Measurements from ENCODE around the gene ATXN3.

Gene ATXN3

DNA sequence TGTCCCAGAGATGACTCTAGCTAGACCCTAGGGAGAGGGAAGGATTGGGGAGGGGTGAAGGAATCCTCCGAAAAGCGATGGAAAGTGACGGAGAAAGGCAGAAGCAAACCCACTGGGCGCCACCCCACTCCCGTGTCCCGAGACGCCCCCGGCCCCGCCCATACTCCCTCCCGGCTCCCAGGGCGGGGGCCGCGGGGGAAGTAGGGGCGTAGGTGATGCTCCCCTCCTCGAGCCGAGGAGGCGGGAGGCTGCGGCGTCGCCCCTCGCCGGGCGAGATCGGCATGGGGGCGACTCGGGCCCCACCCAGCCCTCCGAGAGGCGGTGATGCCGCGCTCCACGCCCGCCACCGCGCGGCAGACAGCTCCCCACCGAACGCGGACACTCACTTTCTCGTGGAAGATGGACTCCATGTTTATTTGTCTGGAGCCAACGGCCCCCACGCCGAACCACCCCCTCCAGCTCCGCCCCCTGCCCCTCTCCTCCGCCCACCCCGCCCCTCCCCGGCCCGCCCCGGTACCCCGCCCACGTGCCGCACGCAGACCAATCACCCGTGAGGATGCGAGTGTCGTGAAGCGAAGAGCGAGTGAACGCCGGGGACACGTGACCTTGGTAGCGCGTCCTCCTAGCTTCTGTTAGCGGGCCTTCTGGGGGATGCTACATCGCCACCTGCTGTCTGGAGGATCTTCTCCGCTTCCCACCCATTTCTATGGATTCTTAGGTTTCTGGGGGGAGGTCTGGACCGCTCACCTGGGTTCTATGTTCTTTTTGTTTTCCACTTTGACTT lies at the start of gene ATXN3:
Gene ATXN3 (minus strand): TSS at position 440 of the 784 bp plus-strand sequence. CDS start 30 bp downstream, at position 410.
- in situ Hi-C loops (cut with HindIII; ENCODE audit: low pct_unique_long_range_greater_than_20kb, low sequenced_read_pairs) = no loop called here
- DNase-seq (ENCODE audit: low read depth in 1 of 2, low spot score in 1 of 2) = peak; percentile 94 to 100
- no peak for TF ChIP-seq JUND (IDR thresholded peaks at IDR 0.05; ENCODE audit: low read depth)

DNA sequence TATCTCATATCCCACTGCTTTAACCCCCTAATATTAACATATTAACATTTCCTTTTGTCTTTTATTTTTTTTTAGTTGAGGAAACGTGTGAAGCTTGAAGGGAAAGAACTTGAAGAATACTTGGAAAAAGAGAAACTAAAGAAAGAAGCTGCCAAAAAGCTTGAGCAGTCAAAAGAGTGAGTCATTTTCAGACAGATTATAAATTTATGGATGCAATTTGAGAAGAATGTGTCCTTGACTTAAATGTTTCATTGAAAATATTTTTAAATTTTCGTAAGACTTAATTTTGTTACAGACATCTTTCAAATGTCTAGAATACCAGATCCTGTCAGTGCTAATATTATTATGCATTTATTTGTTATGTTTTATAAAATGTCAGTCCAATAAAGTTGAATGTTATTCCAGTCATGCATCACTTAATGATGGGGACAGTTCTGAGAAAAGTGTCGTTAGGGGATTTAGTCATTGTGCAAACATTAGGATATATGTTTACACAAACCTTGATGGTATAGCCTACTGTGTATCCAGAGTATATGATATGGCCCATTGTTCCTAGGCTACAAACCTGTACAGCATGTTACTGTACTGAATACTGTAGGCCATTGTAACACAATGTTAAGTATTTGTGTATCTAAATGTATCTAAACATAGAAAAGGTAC lies 48.0 kb upstream of the ATXN3 start:
- DNase-seq (ENCODE audit: low read depth in 1 of 2, low spot score in 1 of 2) = no peak
- in situ Hi-C loops (cut with HindIII; ENCODE audit: low pct_unique_long_range_greater_than_20kb, low sequenced_read_pairs) = no loop called here
- TF ChIP-seq JUND (IDR thresholded peaks at IDR 0.05; ENCODE audit: low read depth) = no peak

DNA sequence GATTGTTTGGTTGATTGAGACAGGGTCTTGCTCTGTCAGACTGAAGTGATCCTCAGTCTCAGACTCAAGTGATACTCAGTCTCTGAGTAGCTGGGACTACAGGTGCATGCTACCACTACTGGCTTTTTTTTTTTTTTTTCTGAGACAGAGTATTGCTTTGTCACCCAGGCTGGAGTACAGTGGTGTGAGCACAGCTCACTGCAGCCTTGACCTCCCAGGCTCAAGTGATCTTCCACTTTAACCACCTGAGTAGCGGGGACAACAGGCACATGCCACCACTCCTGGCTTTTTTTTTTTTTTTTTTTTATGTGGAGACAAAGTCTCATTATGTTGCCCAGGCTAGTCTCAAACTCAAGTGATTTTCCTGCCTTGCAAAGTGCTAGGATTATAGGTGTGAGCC lies 47.2 kb upstream of the ATXN3 start:
- DNase-seq (ENCODE audit: low read depth in 1 of 2, low spot score in 1 of 2) = no peak
- no peak for TF ChIP-seq JUND (IDR thresholded peaks at IDR 0.05; ENCODE audit: low read depth)
- in situ Hi-C loops (cut with HindIII; ENCODE audit: low pct_unique_long_range_greater_than_20kb, low sequenced_read_pairs) = no loop called here

DNA sequence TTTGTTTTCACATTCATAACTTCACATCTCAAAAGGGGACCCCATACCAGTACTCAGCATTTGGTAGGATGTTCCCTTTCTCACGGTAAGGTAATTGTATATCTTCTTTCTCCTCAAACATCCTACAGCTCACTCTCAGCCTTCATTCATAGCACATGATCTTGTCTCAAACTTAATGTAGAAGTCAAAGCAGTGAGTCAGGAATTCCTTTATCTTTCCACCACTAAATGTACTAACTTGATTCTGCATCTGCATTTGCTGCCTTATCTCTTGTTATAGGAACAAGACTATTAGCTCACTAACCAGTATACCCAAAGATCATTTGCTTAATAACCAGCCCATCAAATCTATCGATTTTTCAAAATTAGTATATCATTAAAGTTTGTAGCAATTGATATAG lies 38.3 kb upstream of the ATXN3 start:
- no peak for TF ChIP-seq JUND (IDR thresholded peaks at IDR 0.05; ENCODE audit: low read depth)
- DNase-seq (ENCODE audit: low read depth in 1 of 2, low spot score in 1 of 2) = no peak
- in situ Hi-C loops (cut with HindIII; ENCODE audit: low pct_unique_long_range_greater_than_20kb, low sequenced_read_pairs) = no loop called here

DNA sequence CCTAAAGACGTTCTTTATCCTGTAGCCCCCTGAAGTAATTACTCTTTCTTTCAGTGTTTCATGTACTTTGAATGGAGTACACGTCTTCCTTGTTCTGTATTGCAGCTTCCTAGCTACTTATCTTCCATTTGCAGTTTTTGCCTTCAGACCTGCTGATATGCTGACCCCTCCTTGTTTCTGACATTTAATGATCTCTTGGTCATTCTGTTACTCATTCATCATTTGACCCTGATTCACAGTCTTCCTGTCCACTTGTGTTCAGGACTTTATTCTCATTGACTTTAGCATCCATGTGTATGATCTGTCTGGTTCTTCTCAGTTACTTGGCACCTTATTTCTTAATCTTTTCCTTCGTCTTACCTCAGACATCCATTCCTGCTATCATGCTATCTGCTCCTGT lies 37.6 kb upstream of the ATXN3 start:
- in situ Hi-C loops (cut with HindIII; ENCODE audit: low pct_unique_long_range_greater_than_20kb, low sequenced_read_pairs) = no loop called here
- no peak for TF ChIP-seq JUND (IDR thresholded peaks at IDR 0.05; ENCODE audit: low read depth)
- DNase-seq (ENCODE audit: low read depth in 1 of 2, low spot score in 1 of 2) = no peak

DNA sequence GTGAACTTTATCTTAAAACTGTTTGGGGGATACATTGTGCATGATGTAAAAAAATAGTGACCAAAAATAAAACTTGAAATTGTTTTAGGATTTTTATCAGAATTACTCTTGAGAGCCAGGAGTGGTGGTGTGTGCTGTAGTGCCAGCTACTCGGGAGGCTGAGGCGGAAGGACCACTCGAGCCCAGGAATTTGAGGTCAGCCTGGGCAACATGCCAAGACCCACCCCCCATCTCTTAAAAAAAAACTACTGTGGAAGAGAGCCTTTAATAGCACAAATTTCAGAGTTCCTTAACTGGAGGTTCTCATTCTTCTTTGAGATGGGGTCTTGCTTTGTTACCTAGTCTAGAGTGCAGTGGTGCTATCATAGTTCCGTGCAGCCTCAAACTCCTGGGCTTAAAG lies 36.9 kb upstream of the ATXN3 start:
- in situ Hi-C loops (cut with HindIII; ENCODE audit: low pct_unique_long_range_greater_than_20kb, low sequenced_read_pairs) = no loop called here
- no peak for DNase-seq (ENCODE audit: low read depth in 1 of 2, low spot score in 1 of 2)
- TF ChIP-seq JUND (IDR thresholded peaks at IDR 0.05; ENCODE audit: low read depth) = no peak

DNA sequence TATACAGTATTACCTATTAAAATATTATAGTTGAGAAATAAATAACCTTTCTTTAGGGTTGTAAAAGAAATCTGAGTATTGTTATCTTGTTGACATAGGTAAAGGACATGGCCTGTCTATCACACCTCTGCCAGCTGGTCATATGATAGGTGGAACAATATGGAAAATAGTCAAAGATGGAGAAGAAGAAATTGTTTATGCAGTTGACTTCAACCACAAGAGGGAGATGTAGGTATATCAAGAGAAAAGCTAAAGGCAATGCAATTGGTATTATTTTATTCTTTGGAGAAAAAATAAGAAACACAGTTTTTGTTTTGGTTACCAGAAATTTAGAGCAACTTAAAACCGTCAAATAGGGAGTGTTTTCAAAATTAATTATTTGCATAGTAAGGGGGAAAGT lies 28.9 kb upstream of the ATXN3 start:
- no peak for TF ChIP-seq JUND (IDR thresholded peaks at IDR 0.05; ENCODE audit: low read depth)
- peak in 1 of 2 experiments; percentile 55 for DNase-seq (ENCODE audit: low read depth in 1 of 2, low spot score in 1 of 2)
- in situ Hi-C loops (cut with HindIII; ENCODE audit: low pct_unique_long_range_greater_than_20kb, low sequenced_read_pairs) = no loop called here

DNA sequence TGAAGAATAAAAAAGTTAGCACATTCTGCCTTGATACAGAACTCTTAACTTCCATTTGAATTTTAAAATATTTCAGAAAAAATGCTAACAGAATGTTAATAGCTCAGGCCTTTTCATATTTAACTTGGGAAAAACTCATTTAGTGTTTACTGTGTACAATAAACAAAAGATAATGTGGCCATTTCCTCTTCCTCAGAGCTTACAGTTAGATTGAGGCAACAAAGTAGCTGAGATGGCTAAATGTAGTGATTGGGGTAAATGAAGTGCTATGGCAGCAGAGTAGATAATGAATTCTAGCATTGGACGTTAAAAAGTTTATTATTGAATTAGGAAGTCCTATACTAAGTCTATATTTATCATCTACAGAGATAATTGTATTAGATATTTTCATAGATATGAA lies 28.1 kb upstream of the ATXN3 start:
- no peak for DNase-seq (ENCODE audit: low read depth in 1 of 2, low spot score in 1 of 2)
- TF ChIP-seq JUND (IDR thresholded peaks at IDR 0.05; ENCODE audit: low read depth) = no peak
- in situ Hi-C loops (cut with HindIII; ENCODE audit: low pct_unique_long_range_greater_than_20kb, low sequenced_read_pairs) = no loop called here

DNA sequence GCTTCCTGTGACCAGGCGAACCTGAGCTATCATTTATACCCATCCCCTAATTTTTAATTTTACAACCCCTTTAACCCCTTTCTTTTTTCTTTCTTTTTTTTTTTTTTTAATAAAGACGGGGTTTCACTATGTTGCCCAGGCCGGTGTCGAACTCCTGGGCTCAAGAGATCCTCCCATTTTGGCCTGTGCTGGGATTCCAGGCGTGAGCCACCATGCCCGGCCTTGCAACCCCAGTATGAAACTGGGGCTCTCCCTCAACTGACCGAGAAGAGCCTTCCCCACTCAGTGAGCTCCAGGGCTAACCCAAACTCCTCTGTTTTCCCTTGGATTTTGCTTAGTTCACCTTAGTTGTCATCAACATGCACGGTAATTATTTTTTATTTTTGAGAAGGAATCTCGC lies 16.4 kb upstream of the ATXN3 start:
- in situ Hi-C loops (cut with HindIII; ENCODE audit: low pct_unique_long_range_greater_than_20kb, low sequenced_read_pairs) = no loop called here
- TF ChIP-seq JUND (IDR thresholded peaks at IDR 0.05; ENCODE audit: low read depth) = no peak
- no peak for DNase-seq (ENCODE audit: low read depth in 1 of 2, low spot score in 1 of 2)

DNA sequence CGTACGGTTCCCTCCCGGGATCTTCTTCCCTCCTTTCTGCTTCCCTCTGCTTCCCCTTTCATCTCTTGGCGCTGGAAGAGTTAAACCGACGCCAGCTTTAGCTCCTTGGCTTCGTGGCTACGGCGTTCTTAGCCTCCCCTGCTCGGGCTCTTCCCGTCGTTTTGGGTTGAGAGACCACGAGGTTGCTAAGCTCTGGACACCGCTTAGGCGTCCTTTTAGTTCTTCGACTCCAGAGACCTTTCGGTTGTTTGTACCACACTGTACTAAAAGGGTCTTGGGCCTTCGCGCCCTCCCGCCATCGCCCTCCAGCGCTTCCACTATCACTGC lies 15.9 kb upstream of the ATXN3 start:
- no peak for TF ChIP-seq JUND (IDR thresholded peaks at IDR 0.05; ENCODE audit: low read depth)
- in situ Hi-C loops (cut with HindIII; ENCODE audit: low pct_unique_long_range_greater_than_20kb, low sequenced_read_pairs) = no loop called here
- DNase-seq (ENCODE audit: low read depth in 1 of 2, low spot score in 1 of 2) = peak; percentile 14 to 62

DNA sequence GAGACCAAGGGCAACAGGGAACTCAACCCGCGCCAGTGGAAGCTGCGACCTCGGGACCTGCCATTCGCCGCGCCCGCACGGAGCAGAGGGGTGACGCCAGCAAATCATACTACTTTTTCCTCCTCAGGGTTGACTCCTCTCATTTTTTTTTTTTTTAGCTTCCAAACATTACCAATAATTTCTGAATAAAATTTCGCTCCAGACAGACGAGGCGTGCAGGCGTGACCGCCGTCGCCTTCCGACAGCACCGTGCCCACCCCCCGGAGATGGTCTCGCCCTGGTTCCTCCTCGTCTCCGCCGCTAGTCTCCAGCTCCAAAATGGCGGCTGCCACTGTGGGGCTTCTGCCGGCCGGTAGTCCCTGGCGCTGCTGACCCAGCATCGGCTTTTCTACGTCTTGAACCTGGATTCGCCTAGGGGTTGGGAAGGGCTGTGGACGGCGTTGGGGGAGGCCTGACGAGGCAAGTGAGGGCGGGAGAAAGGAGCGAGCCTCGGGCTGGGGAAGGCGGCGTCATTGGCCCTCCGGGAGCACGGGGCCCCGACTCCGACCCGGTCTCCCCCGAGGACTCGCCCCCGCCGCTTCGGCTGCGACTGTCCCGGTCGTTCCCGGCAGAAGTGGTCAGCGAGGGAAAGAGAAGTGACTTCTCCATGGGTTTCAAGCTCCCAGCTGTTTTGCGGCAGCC lies 15.4 kb upstream of the ATXN3 start, which contains the start of the genes CPSF2 and NDUFB1:
Gene CPSF2 (plus strand): TSS at position 300 of the 681 bp plus-strand sequence. CDS start 9,016 bp downstream, outside the sequence.
Gene NDUFB1 (minus strand): TSS at position 37 of the 681 bp plus-strand sequence. CDS start 4,069 bp downstream, outside the sequence.
- peak; percentile 79 for TF ChIP-seq JUND (IDR thresholded peaks at IDR 0.05; ENCODE audit: low read depth)
- peak; percentile 91 to 96 for DNase-seq (ENCODE audit: low read depth in 1 of 2, low spot score in 1 of 2)
- in situ Hi-C loops (cut with HindIII; ENCODE audit: low pct_unique_long_range_greater_than_20kb, low sequenced_read_pairs) = no loop called here

DNA sequence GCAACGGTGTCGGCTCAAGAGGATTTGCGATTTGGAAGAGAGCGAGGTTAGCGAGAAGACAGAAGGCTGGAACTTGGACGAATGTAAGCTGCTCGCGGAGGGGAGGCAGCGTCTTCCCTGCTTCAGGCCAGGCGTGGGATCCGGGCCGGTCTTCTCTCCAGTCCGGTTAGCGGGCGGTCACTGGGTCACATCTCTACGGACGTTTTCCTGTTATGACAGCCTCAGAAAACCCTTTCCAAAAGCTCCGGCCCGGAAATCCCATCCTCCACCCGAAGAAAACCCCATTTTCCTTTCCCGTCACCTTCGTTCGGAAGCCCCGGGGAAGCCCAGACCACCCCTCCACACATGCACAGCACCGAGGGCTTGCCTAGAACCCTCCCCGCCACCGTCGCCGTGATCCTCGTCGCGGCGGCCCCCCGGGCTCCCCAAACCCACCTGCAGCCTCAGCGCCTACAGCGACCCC lies 14.9 kb upstream of the ATXN3 start:
- in situ Hi-C loops (cut with HindIII; ENCODE audit: low pct_unique_long_range_greater_than_20kb, low sequenced_read_pairs) = no loop called here
- peak in 1 of 2 experiments; percentile 47 for DNase-seq (ENCODE audit: low read depth in 1 of 2, low spot score in 1 of 2)
- no peak for TF ChIP-seq JUND (IDR thresholded peaks at IDR 0.05; ENCODE audit: low read depth)

DNA sequence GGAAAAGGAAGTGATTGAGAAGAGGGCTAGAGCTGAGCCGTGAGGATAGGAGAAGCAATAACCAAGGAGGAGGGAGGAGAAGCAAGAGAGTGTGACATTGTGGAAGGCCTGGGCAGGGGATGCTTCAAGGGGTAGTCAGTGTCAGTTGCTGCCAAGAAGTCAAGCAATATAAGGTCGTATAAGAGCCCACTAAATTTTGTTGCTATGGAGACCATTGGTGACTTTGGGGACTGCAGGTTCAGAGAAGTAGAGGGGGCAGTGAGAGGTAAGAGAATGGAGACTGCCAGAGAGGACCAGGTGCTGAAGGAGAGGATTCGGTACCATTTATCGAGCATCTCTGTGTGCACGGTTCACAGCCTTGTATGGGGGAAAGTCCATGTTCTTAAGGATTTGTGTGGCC lies 3.1 kb upstream of the ATXN3 start:
- in situ Hi-C loops (cut with HindIII; ENCODE audit: low pct_unique_long_range_greater_than_20kb, low sequenced_read_pairs) = no loop called here
- no peak for TF ChIP-seq JUND (IDR thresholded peaks at IDR 0.05; ENCODE audit: low read depth)
- DNase-seq (ENCODE audit: low read depth in 1 of 2, low spot score in 1 of 2) = no peak
